ENCODE results near the gene ACVR2A.

DNA sequence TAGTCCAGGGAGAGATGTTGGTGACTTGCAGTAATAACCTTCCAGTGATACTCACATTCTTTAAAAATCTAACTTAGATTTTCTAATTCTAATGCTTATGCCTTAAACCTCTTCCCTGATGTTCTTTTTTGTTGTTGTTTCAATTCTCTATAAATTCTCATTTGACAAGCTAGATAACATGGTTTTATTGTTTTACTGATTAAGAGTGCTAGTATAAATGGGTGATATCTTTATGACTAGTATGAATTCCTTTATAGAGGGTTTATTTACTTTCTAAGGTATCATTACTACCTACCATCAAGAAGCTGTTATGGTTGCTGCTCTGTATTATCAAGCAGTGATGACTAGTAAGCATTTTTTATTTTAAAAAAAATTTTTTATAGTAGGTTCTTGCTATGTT, 35.0 kb downstream of the ACVR2A start:
- no peak for TF ChIP-seq CTCF (IDR thresholded peaks at IDR 0.05)
- no peak for TF ChIP-seq POLR2AphosphoS5 (IDR thresholded peaks at IDR 0.05)
- no peak for TF ChIP-seq POLR2A (IDR thresholded peaks at IDR 0.05)
- no peak for TF ChIP-seq EP300 (IDR thresholded peaks at IDR 0.05)
